NCI-H2196 (cell line): ENCODE results near the gene OR2V2.

Source experiments
- DNase-seq: peaks from one replicate; lab custom pipeline; 2025; ENCODE audit not compliant: unreplicated experiment; lab: John Stamatoyannopoulos, UW

OR2V2 gene

DNA sequence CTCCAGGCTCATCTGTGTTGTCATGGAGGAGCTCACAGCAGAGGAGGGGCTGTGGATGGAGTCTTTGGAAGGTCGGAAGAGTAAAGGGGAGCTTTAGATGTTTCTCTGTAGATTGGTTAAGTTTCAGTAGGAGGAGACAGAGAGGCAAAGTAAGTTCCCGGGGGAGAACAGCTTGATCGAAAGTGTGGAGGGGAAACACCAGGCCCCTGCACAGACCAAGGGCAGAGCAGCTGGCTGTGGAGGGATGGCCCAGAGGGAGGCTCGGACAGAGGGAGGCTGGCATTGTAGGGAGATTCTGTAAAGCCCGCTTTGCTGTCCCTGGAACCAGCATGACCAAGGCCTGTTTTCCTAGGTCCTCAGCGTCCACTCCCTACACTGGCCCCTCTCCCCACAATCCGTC is 5.3 kb upstream of the OR2V2 start:
- no peak for DNase-seq

DNA sequence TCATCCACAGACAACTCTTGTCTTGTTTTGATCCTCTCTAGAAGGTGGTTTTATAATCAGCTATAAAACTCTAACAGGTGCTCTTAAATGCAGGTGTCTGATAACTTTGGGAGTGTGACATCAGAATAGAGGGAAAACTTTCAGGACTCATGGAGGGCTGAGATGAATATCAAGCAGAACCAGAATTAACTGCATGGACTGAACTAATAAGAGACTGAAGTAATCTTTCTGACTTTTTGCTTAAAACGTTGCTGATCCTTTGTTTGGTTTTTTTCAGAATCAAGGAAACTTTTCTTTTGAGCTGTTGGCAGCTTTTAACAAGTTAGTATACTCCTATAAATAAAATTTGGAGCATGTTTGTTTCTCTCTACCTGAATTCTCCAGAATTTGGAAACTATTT is 2.3 kb upstream of the OR2V2 start:
- DNase-seq = no peak

DNA sequence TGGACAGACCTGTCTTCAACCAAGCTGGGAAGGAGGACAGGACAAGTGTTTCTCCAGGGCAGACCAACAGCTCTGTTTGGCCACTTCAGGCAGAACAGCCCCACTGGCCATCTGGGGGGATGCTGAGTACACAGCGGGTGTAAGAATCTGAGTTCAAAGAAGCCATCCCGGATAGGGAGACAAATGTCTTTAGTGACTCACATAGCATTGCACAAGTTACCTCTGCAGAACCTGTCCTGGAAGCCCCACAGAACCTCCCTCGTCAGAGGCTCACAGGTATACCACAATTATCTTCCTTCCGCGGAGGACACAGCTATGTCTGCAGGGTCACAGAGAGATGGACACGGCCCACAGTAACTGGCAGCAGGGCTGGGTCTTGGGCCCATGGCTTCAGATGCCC is 2.0 kb downstream of the OR2V2 start:
- DNase-seq = no peak

DNA sequence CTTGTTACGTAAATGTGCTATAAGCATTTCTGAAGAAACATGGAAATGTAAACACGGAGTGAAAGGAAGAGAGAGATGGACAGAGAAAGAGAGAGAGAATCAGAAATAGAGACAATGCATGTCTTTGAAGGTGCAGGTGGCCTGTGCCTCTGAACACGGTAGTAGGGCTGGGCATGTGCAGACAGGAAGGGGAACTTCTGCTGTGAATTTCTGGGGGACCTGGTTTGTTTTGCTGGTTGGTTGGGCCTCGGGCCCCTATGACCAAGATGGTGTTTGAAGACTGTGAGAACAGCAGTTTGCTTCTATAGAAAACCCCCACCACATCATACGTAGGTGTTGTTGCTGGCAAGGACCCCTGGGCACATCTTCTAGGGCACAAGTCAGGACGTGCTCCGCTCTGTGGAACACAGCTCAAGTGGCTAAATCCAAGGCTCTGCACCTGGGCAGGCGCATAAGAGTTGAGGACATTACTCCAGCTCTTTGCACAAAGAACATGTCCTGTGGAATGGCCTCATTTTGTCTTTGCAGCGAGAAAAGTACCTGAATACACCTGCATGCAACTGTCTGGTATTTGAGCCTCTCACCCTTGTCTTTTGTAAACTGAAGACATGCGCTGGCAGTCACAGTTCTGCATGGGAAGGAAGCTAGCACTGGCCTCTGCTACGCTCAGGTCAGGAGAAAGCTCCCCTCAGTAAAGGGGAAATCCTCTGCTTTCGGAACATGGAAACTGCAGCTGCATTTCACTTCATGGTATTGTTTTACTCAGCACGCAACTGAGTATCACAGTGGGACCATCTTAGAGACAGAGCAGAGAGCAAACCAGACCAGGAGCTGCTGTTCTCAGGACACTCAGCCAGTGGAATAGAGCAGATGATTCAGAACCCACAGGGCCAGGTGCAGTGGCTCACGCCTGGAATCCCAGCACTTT is 2.7 kb downstream of the OR2V2 start:
- no peak for DNase-seq

DNA sequence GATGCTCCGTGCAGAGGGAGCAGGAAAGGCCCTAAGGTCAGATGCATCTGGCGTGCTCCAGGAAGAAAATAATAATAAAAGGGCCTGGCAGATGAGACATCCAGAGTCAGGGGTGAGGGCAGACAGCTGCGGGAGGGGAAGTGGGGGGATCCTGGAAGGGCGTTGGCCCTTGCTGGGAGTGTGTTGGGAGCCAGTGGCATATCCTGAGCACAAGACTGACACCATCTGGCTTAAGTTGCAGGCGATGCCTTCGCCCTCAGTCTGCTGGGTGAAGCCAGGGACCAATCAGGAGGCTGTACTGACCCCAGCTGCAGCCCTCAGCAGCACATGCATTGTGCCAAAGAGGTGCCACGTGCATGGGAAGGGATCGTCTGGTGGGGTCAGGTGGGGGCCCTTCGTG is 3.8 kb downstream of the OR2V2 start:
- no peak for DNase-seq

DNA sequence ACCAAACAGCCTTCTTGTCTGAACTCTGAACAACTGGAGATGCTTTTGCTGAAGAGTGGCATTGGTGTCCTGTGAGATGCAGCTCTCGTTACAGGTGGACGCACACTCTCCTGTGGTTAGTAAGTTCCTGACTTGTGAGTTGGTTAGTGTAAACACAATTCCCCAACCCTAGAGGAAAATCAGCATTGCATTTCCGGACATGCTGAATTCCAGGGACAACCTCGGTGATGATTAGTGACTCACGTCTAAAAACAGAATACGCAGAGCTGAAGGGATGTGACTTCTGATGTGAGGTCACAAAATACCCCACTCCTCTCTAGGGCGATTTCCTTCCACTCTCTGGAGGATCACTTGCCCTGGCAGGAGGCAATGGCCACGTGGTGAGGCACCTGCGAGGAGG is 5.0 kb downstream of the OR2V2 start:
- DNase-seq = no peak

DNA sequence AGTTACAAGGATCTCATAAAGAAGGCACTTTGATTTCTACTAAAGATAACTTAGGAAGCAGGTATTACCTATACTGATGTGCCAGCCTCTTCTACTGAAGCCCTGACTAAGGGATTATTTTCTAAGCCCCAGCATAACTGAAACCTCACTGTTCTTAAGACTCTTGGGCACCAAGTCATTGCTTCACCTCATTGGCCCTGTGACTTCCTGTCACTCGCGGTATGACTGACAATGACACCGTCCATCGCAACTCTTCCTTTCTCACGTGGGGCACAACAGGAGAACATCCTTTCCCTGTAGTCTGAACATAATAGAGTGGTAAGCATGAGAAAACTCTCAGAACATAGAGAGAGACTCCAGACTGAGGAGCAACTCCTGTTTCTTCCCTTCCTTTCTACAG is 6.4 kb downstream of the OR2V2 start:
- no peak for DNase-seq

DNA sequence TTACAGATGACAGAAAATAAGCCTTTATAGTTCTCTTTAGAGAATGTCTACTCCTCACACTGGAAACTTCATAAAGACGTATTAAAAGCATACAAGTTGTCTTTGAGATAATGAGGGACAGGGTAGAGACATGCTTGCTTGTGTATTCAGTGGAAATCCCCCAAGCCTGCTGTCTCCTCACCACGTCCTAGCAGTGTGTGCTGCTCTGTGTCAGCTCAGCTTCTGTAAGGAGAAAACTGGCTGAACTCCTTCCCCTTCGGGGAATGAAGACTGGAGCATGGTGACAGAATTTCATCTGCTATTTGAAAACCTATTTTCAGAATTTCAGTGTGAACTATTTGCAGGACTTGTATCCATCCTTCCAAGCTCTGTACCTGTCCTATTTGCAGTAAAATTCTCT is 9.4 kb downstream of the OR2V2 start:
- DNase-seq = no peak

DNA sequence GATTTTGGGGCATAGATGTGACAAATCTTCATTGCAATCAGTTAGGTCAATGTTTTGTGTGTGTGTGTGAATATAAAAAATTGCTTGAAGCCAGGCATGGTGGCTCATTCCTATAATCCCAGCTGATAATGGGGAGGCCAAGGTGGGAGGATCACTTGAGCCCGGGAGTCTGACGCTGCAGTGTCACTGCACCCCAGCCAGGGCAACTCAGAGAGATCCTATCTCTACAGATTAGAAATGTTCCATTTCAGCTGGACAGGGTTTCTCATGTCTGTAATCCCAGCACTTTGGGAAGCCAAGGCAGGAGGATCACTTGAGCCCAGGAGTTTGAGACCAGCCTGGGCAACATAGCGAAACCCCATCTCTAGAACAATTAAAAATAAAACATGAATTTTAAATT is 11.5 kb downstream of the OR2V2 start:
- no peak for DNase-seq

DNA sequence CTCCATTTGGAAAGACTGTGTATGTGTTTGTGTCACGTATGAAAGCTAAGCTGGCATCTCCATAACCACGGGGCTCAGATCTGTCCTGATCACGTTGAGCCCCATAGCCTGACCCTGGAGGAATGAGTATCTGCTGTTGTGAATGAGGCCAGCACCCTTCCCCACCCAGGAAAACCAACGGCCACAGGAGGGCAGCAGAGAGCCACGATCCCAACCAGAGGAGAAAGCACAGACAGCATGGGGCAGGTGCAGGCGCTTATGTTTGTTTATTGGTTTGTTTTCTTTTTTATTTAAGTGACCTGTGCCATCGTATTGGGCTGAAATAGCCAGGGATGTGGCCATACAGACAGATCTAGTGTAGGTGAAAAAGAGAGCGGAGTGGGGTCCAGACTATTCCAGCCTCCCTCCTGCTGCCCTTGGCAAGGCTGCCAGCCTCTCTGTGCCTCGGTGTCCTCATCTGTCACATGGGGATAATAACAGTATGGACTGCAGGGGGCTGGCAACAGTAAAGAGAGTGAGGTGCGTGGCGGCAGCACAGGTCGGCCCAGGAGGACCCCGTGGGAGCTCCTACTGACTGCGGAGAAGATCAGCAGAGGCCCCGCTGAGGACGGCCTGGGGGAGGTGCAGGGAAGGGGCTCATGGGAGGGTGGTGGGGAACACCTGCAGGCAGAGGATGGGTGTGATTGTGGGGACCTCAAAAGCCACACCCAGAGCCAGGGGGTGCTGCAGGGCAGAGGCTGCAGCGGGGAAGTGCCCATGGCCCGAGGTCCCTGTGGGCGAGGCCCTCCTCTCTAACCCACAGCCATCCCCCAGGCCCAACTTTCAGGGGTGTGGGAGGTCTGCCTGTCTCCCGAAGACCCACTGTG is 12.1 kb downstream of the OR2V2 start:
- peak; percentile 89 for DNase-seq

DNA sequence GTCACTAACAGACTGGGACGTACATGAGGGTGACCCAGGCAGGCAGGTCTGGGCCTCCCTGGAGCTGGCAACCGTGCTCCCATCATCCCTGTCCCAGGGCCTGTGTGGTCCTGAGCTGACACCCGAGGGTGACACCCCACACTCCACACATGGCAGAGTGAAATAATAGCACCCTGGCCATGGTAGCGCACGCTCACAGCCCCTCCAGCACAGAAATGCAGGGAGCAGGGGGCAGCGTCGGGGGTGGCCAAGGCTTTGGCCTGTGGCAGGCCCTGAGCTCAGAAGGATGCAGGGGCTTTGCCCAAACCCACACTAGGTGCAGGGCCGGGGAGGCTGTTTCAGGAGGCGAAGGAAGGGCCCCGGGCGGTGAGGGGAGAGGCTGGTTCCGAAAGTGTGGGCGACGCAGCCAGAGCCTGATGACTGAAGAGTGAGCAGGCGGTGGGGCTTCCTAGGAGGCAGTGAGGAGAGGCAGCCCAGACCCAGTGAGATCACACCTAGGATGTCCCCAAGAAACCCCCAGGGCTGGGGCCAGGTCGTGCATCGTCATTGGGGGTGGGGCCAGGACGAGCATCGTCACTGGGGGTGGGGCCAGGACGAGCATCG is 12.9 kb downstream of the OR2V2 start:
- peak; percentile 9 for DNase-seq

DNA sequence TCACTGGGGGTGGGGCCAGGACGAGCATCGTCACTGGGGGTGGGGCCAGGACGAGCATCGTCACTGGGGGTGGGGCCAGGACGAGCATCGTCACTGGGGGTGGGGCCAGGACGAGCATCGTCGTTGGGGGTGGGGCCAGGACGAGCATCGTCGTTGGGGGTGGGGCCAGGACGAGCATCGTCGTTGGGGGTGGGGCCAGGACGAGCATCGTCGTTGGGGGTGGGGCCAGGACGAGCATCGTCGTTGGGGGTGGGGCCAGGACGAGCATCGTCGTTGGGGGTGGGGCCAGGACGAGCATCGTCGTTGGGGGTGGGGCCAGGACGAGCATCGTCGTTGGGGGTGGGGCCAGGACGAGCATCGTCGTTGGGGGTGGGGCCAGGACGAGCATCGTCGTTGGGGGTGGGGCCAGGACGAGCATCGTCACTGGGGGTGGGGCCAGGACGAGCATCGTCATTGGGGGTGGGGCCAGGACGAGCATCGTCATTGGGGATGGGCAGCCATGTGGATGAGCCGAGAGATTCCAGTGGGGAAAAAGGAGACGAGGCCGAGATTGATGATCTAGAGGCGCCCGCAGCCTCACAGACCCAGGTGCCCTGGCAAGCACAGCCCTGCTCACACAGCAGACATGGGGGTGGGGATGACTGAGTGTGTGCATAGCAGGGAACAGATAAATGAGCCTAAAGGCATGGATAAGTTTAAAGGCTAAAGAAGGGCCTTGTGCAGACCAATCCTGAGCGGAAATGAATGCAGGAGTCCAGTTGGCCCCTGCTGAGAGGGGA is 13.6 kb downstream of the OR2V2 start:
- DNase-seq = peak; percentile 26

DNA sequence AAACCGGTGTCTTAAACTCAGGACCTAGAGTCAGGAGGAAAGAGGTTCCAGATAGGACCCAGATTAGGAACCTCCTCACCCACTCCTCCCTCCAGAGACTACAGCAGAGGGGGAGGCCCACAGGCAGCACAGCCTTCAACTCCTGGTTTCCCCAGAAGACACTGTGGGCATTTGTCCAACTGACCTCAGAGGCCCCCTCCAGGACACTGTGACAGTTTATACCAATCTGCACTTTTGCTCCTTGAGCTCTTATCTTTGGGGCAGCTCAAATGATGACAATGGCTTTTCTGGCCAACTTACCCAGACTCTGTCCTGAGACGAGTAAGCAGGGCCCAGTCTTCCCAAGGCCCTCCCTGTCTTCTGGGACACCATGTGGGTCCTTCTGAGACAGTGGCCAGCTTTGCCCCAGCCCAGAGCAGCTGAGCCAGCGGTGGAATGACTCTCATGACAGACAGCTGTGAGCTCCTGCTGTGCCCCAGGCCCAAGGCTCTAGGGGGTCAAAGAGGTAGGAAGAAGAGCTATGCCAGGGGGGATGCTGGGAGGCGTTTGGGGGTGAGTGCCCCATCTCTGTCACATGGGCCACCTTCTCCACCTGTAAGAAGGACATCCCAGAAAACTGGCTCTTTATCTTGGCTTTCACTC is 14.3 kb downstream of the OR2V2 start:
- DNase-seq = no peak

DNA sequence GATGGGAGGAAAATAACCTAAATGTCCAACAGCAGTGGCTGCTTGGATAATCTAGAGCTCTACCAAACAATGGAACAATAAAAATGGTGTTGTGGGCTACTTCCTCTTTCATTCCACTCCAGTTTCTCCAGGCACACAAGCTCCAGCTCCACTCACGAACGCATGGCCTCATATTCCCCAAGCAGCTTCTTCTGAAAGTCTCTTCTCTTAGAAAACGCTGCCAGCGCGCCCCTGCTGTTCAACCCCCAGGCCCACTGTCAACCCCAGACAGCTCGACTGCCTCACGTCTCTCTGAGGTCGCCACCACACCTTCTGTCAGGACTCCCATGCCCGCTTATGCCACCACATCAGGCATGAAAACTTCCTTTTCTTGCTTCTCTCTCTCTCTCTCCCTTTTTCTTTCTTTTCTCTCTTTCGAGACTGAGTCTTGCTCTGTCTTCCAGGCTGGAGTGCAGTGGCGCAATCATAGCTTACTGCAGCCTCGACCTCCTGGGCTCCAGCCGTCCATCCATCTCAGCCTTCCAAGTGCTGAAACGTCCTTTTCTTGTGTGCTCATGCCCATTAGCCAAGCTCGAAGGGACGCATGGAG is 16.2 kb downstream of the OR2V2 start:
- DNase-seq = no peak

DNA sequence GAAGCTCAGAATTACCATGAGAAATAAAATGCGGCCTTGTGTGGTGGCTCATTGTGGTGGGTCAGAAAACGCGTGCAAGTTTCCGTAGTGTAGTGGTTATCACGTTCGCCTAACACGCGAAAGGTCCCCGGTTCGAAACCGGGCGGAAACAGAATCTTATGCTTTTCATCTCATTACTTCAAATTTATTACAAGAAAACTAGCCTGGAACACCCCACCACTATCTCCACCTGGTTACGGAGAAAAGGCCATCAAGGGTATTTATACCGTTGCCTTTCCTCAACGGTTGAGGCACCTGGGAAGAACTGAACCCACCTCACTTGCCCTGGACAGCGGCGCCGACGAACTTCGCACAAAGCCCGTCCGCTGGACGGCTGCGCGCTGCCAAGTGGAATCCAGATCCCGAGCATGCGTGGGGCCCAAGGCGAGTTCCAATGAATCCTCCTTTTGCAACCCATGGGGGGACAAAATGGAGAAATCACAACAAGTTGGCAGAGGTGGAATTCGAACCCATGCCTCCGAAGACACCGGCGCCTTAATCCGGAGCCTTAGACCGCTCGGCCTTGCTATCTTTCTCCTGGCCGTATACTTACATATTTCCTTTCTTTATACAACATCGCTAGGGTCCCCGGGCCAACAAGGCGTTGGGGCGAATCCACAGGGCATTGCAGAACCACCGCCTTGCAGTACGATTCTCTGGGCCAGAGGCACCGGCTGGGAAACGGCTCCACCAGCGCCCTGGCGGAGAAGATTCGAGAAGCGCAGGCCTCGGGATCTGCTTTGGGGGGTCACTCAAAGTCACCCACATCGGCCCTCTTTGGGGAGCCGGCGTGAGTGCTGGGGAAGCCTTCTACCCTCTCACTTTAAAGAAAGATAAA is 16.9 kb downstream of the OR2V2 start:
- DNase-seq = no peak

DNA sequence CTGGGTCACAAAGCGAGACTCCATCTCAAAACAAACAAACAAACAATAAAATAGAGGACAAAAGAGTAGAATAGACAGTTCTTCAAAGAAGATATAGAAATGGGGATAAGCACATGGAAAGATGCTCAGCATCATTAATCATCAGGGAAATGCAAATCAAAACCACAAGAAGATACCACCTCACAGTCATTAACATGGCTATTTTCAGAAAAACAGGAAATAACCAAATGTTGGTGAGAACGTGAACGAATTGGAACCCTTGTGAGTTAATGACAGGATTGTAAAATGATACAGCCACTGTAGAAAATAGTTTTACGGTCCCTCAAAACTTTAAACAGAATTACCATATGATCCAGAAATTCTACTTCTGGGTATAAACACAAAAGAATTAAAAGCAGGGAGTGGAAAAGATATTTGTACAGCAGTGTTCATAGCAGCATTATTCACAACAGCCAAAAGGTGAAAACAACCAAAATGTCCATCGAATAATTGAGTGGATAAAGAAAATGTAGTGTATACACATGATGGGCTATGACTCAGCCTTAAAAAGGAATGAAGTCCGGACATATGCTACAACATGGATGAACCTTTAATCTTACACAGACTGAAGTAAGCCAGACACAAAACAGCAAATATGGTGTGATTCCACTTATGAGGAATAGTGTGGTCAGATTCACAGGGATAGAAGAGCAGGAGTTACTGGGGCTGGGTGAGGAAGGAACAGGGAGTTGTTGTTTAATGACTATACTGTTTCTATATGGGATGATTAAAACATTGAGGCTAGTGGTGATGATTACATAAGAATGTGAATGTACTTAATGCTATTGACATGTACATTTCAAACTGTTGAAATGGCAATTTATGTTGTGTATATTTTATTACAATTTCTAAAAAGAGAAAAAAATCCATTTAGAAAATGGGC is 19.7 kb downstream of the OR2V2 start:
- no peak for DNase-seq

DNA sequence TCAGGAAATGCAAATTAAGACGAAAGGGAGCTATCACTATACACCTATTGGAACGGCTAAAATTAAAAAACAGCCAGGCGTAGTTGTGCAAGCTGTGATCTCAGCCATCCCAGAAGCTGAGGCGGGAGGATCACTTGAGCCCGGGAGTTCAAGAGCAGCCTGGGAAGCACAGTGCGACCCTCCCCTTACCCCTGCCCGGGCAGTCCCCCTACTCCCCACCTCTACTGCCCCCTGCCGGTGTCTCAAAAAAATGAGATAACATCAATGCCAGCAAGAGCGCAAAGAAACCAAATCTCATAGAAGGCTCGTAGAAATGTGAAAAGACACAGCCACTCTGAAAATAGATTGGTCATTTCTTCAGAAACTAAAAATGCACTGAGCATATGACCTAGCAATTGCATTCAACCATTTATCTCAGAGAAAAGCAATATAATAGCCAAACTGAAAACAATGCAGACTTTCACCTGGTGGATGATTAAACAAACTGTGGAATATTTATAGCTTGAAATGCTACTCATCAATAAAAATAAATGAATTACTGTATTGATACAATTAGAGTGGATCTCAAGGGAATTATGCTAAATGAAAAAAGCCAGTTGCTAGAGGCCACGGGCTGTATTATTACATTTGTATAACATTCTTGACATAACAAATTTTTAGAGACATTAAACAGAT is 20.6 kb downstream of the OR2V2 start:
- no peak for DNase-seq
